Prostate gland (tissue), 2 donors: Measurements from ENCODE around the gene HOXD13.

Experiments
- CTCF ChIP-seq, 4 experiments: fragments of 200-600 bp in 2 of 4; fragments of 450-650 bp in 2 of 4; sonication (generic) in 2 of 4; IDR thresholded peaks; 1 replicate in 3 of 4; 2 replicates in 1 of 4; pipeline ENCODE4 v1.5.1; 2016 to 2019; ENCODE audit warnings: antibody characterized with exemption in 4 of 4, mild to moderate bottlenecking in 2 of 4, moderate library complexity in 2 of 4
- POLR2A ChIP-seq: fragments of 450-650 bp; IDR thresholded peaks from one replicate; pipeline ENCODE4 v1.6.1; 2016; ENCODE audit warnings: antibody characterized with exemption, mild to moderate bottlenecking
- POLR2AphosphoS5 ChIP-seq: sonication (generic); formaldehyde crosslinking; IDR thresholded peaks from one replicate; pipeline ENCODE4 v1.6.1; 2017; ENCODE audit warnings: antibody characterized with exemption

GRCh38 chr2:176133389-176133788 is 40.9 kb downstream of the HOXD13 start:
- TF ChIP-seq CTCF (IDR thresholded peaks at IDR 0.05) = no peak
- TF ChIP-seq POLR2AphosphoS5 = no peak
- no peak for TF ChIP-seq POLR2A
